ENCODE measurements around the gene NRF1.

NRF1 gene

GRCh38 chr7:129604713-129605437 is 6.6 kb upstream of the NRF1 start:
- Histone ChIP-seq H3F3A (ENCODE audit: insufficient read depth, low read length) (no peaks in the 10 kb centered on the region), H2AFZ (ENCODE audit: low read length) (no peak overlapping the region), H3K9ac (ENCODE audit: low read length) (no peak overlapping the region), H3K4me2 (ENCODE audit: low read length) (no peak overlapping the region), H3K79me2 (ENCODE audit: insufficient read depth, low read length) (no peaks in the 10 kb centered on the region), H3K27ac (ENCODE audit: low read depth, low read length, poor library complexity, severe bottlenecking) (no peak overlapping the region), H4K20me1 (ENCODE audit: insufficient read depth, low read length) (no peaks in the 10 kb centered on the region), H3K27me3 (ENCODE audit: insufficient read depth, low read length) (no peaks in the 10 kb centered on the region), H3K36me3 (ENCODE audit: insufficient read depth, low read length) (peaks cover 40% of the 10 kb centered on the region), H3K9me2 (ENCODE audit: low read depth, low read length) (no peaks in the 10 kb centered on the region), H3K9me3 (ENCODE audit: low read length) (no peaks in the 10 kb centered on the region), H3K4me3 (ENCODE audit: low read depth, low read length, poor library complexity, severe bottlenecking) (no peak overlapping the region), H3K4me1 (ENCODE audit: insufficient read depth, low read length, severe bottlenecking) (peaks cover 2% of the 10 kb centered on the region)
- TF ChIP-seq EZH2 (IDR thresholded peaks at IDR 0.05; ENCODE audit: borderline replicate concordance, low read length) (no peak), CTCF (IDR thresholded peaks at IDR 0.05; ENCODE audit: low read length) (no peak)

GRCh38 chr7:129605960-129606614 is 5.4 kb upstream of the NRF1 start:
- no peak overlapping the region for H3K27ac ChIP-seq (ENCODE audit: low read depth, low read length, poor library complexity, severe bottlenecking)

DNA sequence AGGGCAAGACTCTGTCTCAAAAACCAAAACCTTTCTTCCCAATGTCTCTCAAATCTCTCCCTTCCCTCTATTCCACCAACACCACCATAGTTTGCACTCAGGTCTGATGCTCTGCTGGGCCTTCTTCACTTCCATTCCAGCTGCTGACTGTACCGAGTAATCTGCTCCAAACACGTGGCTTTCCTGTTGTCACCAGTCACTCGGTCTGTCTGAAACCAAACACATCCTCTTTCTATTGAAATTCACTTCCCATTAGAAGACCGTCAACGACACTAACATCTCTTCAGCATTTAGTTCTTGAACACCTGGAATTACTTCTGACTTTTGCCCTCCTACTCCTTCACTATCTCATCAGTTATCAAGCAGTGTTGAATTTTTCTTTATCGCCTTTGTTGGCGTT is 4.7 kb upstream of the NRF1 start:
- Histone ChIP-seq H3K27me3 (ENCODE audit: insufficient read depth, low read length) (no peaks in the 10 kb centered on the region), H3K9ac (ENCODE audit: low read length) (no peak overlapping the region), H3K79me2 (ENCODE audit: insufficient read depth, low read length) (peaks cover 7% of the 10 kb centered on the region; the same call in 1 of the 2 replicates), H4K20me1 (ENCODE audit: insufficient read depth, low read length) (no peaks in the 10 kb centered on the region), H3K9me3 (ENCODE audit: low read length) (no peaks in the 10 kb centered on the region), H3K9me2 (ENCODE audit: low read depth, low read length) (no peaks in the 10 kb centered on the region), H3K27ac (ENCODE audit: low read depth, low read length, poor library complexity, severe bottlenecking) (no peak overlapping the region), H3K4me3 (ENCODE audit: low read depth, low read length, poor library complexity, severe bottlenecking) (no peak overlapping the region), H3K4me1 (ENCODE audit: insufficient read depth, low read length, severe bottlenecking) (peaks cover 14% of the 10 kb centered on the region), H3K36me3 (ENCODE audit: insufficient read depth, low read length) (peaks cover 45% of the 10 kb centered on the region), H3F3A (ENCODE audit: insufficient read depth, low read length) (no peaks in the 10 kb centered on the region), H2AFZ (ENCODE audit: low read length) (no peak overlapping the region), H3K4me2 (ENCODE audit: low read length) (no peak overlapping the region)
- TF ChIP-seq CTCF (IDR thresholded peaks at IDR 0.05; ENCODE audit: low read length), result no peak
- TF ChIP-seq EZH2 (IDR thresholded peaks at IDR 0.05; ENCODE audit: borderline replicate concordance, low read length), result no peak

More at GRCh38 chr7:129605960-129606614, 5.4 kb upstream of the NRF1 start:
- Histone ChIP-seq H3K9me3 (ENCODE audit: low read length) (no peaks in the 10 kb centered on the region), H2AFZ (ENCODE audit: low read length) (no peak overlapping the region), H3K27me3 (ENCODE audit: insufficient read depth, low read length) (no peaks in the 10 kb centered on the region), H3K79me2 (ENCODE audit: insufficient read depth, low read length) (peaks cover 6% of the 10 kb centered on the region; the same call in 1 of the 2 replicates), H3F3A (ENCODE audit: insufficient read depth, low read length) (no peaks in the 10 kb centered on the region), H3K4me3 (ENCODE audit: low read depth, low read length, poor library complexity, severe bottlenecking) (no peak overlapping the region), H3K9ac (ENCODE audit: low read length) (no peak overlapping the region), H3K4me1 (ENCODE audit: insufficient read depth, low read length, severe bottlenecking) (peaks cover 14% of the 10 kb centered on the region), H4K20me1 (ENCODE audit: insufficient read depth, low read length) (no peaks in the 10 kb centered on the region), H3K4me2 (ENCODE audit: low read length) (no peak overlapping the region), H3K9me2 (ENCODE audit: low read depth, low read length) (no peaks in the 10 kb centered on the region), H3K36me3 (ENCODE audit: insufficient read depth, low read length) (peaks cover 45% of the 10 kb centered on the region)
- no peak for TF ChIP-seq CTCF (IDR thresholded peaks at IDR 0.05; ENCODE audit: low read length)
- TF ChIP-seq EZH2 (IDR thresholded peaks at IDR 0.05; ENCODE audit: borderline replicate concordance, low read length), result no peak
